ACHN (cell line): ENCODE results near the gene EDDM13.
"Not testable (repeated sequence)": the region's sequence is repeated elsewhere in the genome, so short reads cannot be mapped to it uniquely, and the experiment has no call there.

Experiments
- DNase-seq: peaks from one replicate; pipeline ENCODE4 v3.0.0-alpha.2; 2015
- in situ Hi-C: cut with HindIII; loops from 2 replicates; pipeline ENCODE4 v1.10.0; 2017; ENCODE audit warnings: low sequenced_read_pairs, low pct_ligation_motif_present, low pct_unique_long_range_greater_than_20kb

Gene EDDM13

DNA sequence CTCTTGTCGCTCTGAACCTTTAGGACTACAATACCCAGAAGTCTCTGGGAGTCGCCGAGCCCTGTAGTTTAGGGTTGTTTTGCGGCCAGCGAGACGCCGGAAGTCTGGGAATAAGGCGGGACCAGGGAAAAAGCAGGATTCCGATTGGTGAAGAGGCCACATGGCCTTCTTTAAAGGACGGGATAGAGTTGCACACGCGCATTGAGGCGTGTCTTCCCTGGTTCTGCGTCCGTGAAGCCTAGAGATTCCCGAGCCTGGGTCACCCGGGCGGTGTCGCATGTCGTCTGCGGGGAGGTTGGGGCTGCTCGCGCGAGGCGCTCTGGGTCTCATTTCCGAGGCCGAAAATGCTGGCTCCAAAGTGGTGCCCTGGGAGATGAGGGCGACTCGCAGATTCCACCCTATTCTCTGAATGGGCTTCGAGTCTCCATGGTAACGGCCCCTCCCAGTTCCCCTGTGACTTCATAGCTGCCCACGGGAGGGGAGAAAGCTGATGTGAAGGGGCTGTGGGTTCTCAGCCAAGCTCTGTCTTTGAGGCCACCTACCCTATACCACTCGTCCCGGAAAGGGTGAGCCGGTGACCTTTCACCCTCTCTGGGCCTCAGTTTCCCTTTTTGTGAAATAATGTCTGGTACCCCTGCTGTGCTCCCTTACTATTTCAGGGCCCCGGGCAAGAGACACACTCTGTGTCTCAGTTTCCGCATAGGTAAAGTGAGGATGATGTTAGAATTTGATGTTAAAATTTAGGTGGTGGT lies 42.7 kb downstream of the EDDM13 start:
- in situ Hi-C loops: no loop called here
- peak; percentile 96 for DNase-seq

DNA sequence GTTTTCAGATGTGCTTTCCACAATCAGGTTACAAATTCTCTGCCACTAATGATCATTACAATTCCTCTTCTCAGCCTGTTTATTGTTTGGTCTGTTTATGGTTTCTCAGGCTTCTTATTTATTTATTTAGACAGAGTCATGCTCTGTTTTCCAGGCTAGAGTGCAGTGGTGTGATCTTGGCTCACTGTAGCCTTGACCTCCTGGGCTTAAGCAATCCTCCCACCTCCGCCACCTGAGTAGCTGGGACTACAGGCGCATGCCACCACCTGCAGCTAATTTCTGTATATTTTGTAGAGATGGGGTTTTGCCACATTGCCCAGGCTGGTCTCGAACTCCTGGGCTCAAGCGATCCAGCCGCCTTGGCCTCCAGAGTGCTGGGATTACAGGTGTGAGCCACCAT lies 44.2 kb downstream of the EDDM13 start:
- in situ Hi-C loops: no loop called here
- DNase-seq: no peak

DNA sequence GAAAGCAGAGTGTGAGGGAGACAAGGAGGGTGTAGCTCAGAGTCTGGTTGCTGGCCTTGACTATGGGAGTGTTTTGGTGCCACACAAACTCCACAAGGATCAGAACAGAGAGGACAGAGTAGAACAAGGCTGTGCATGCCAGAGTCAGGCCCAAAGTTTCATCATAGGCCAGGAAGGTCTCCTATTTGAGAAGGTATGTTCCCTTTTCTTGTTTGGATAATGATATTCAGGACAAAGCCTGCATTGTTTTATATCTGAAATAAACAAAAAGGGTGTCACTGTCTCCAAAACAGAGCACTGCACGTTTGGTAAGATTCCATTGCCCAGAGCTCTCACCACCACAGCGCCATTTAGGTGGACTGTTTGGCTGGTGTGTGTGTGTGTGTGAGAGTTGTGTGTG lies 45.2 kb downstream of the EDDM13 start:
- in situ Hi-C loops: no loop called here
- DNase-seq: no peak

DNA sequence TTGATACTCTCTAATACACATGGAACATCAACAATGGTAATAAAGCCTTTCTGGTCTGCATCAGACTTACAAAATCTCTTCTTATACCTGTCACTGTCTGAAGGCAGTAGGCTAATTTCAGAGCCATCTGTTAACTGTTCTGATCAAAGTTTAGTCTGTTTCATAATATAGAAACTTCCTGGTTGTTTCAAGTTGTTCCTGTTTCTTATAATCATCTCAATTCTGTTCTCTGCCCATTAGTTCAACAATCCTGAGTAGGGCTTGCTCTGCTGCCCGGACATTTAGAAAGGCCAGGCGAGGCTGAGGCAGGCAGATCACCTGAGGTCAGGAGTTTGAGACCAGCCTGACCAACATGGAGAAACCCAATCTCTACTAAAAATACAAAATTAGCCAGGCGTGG lies 47.4 kb downstream of the EDDM13 start:
- DNase-seq: no peak
- in situ Hi-C loops: no loop called here

DNA sequence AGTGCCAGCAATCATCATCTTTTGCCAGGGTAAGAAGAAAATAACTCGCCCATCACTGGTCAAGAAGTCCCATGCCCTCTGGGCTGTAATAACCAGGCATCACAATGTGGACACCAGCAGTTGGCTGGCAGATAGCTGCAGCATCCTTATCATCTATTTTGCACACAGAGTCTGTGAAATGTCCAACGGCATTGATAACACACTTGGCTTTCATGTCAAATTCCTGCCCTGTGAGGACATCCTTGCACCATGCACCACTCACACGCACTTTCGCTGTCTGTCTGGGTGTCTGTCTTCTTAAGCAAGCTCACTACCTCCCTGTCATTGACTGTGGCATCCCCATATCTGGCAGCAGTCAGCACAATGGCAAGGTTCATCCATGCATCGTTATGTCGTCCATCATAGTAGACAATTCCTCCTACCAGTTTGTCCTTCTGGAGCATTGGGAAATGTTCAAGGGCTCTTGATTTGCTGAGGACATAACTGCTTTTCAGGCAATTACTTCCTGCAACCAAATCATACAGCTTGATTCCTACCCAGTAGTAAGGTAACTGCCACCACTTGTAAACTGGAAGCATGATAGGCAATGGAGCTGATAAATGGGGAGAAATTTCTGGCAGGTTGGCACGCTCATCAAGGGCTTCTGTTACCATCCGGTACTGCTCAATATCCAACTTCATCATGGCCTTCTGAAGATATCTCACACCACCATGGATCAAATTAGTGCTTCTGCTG lies 48.9 kb downstream of the EDDM13 start:
- in situ Hi-C loops: no loop called here

DNA sequence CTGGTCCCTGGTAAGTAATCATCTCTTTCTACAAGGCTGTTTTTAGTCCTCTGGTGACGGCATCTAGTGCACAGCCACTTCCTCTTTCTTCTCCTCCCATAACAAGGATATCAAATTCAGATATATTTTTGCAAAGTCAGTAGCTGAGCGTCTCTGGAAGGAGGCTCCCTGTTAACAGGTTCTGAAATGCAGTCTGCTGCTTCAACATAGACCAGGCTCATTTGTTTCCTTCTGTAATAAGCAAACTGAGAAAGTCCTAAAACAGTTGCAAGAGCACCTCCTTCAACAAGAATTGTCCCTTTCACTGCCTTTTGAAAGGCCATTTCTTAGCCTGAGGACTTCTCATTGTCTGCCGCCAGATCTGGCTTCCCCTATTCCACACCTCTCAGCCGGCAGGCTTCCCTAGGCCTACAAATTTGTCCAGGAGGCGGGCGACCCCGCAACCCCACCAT lies 49.5 kb downstream of the EDDM13 start:
- in situ Hi-C loops: no loop called here
- no peak for DNase-seq

More for the DNA sequence above, 48.9 kb downstream of the EDDM13 start:
- DNase-seq: no peak

DNA sequence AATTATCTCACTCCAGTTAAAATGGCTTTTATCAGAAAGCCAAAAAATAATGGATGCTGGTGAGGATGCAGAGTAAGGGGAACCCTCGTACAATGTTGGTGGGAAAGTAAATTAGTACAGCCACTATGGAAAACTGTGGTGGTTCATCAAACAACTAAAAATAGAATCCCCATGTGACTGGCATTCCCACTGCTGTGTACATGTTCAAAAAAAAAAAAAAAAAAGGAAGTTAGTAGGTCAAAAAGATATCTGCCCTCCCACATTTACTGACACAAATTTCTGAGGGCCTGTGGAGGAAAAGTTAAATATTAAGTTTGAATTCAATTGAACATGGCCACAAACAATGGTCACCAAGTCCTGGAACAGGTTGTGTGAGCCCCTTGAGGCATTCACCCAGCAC lies 51.9 kb downstream of the EDDM13 start:
- DNase-seq: no peak
- in situ Hi-C loops: no loop called here

DNA sequence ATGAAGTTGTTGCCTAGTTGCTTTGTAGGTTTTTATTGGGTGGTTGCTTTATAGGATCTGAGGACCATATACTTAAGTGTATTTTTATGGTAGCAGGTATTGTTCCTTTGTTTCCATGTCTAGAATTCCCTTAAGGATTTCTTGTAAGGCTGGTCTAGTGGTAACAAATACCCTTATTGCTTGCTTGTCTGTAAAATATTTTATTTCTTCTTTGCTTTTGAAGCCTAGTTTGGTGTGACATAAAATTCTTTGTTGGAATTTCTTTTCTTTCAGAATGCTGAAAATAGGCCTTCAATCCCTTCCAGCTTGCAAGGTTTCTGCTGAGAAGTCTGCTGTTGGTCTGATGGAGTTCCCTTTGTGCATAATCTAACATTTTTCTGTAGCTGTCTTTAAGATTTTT lies 60.1 kb downstream of the EDDM13 start:
- in situ Hi-C loops: no loop called here
- no peak for DNase-seq

DNA sequence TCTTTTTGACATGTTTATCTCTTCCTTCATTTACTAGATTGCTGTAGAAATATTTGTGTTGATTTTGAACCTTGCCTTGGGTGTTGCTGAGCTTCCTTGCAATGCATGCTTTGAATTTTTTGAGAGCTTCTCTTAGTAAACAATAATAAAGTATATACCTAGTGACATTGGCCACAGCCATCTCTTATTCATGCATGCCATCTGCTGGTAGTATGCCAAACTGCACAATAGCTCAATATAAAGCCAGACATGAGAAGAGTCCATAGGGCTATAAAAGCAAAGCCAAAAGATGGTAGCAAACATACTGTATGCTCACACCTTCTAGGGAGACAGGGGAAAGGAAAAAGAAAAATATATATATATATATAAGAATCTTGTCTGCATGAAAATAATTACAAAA lies 61.0 kb downstream of the EDDM13 start:
- DNase-seq: peak; percentile 49
- in situ Hi-C loops: no loop called here

DNA sequence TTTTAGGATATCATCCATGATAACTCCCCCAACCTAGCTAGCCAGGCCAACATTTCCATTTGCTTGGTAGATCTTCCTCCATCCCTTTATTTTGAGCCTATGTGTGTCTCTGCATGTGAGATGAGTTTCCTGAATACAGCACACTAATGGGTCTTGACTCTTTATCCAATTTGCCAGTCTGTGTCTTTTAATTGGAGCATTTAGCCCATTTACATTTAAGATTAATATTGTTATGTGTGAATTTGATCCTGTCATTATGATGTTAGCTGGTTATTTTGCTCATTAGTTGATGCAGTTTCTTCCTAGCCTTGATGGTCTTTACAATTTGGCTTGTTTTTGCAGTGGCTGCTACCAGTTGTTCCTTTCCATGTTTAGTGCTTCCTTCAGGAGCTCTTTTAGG lies 62.8 kb downstream of the EDDM13 start:
- DNase-seq, in situ Hi-C loops: not testable (repeated sequence)

DNA sequence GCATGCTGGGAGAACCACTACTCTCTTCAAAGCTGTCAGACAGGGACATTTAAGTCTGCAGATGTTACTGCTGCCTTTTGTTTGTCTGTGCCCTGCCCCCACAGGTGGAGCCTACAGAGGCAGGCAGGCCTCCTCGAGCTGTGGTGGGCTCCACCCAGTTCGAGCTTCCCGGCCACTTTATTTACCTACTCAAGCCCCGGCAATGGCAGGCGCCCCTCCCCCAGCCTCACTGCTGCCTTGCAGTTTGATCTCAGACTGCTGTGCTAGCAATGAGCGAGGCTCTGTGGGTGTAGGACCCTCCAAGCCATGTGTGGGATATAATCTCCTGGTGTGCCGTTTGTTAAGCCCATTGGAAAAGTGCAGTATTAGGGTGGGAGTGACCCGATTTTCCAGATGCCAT lies 64.5 kb downstream of the EDDM13 start:
- DNase-seq, in situ Hi-C loops: not testable (repeated sequence)

DNA sequence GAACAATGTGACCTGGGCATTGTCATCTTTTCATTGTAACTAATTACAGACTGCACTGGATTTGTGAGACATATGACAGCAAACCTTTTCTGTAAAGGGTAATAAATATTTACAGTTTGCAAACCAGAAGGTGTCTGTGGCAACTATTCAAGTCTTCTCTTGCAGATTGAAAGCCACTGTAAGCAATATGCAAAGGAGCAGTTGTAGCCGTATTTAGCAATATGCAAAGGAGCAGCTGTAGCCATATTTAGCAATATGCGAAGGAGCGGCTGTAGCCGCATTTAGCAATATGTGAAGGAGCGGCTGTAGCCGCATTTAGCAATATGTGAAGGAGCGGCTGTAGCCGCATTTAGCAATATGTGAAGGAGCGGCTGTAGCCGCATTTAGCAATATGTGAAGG lies 66.5 kb downstream of the EDDM13 start:
- in situ Hi-C loops: not testable (repeated sequence)

DNA sequence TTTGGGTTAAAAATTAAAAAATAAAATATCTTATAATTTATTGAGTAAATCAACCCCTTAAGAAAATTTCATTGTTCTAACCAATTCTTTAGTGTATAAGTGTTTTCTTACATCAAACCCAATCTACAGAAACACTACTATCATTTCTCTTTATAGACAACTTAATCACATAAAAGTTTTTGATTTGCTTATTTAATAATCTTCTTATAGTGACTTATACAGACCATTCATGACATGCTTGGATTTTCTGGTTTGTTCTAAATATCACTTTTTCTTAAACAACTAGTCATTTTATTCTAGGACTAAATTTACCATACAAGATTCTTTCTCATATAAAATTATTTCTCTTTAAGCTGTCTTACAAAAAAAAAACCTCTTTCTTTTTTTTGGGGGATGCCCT lies 69.4 kb downstream of the EDDM13 start:
- in situ Hi-C loops: no loop called here

More for the DNA sequence above, 66.5 kb downstream of the EDDM13 start:
- not testable (repeated sequence) for DNase-seq

DNA sequence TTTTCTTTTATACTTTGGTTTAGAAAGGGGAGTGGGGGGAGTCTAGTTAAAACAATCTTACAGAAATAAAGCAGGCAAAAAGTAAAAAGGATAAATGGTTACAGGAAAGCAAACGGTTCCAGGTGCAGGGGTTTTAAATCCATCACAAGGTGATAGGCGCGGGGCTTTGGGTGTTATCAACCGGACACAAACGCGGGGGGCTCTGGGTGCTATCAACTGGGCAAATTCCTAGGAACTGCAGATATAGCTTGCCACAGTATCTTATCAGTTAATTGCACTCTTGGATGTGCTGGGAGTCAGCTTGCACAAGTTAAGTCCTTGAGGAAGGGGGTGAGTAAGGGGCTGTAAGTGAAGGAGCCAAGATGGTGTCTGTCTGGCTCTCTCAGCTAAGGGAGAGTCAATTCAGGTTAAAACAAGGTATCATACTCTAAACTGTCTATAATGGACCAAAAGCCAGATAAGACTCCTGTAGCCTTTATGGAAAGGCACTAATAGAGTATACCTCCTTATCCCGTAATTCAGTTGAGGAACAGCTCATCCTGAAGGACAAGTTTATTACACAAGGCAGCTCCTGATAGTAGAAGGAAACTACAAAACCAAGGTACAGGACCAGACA lies 74.7 kb downstream of the EDDM13 start:
- no peak for DNase-seq
- in situ Hi-C loops: no loop called here

More for the DNA sequence above, 69.4 kb downstream of the EDDM13 start:
- DNase-seq: no peak

DNA sequence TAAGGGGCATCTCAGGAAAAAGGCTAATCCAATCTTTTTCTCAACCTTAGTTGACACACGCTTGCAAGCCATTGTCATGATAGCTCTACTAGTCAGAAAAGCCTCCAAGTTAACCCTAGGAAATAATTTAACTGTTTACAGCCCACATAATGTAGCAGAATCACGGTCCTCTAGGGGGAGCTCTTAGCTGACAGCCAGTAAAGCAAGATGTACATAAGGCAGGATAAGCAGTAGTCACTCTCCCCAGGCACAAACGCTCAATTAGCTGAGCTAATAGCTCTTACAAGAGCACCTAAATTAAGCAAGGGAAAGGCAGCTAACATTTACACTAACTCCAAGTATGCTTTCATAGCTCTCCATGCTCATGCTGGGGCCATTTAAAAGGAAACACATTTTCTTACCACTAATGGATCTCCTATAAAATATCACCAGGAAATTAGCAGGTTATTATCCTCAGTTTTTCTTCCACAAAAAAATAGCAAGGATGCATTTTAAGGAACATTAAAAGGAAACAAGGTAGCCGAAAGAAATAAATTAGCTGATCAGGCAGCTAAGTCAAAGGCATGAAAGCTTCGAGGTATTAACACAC lies 75.8 kb downstream of the EDDM13 start:
- in situ Hi-C loops: no loop called here
- no peak for DNase-seq

DNA sequence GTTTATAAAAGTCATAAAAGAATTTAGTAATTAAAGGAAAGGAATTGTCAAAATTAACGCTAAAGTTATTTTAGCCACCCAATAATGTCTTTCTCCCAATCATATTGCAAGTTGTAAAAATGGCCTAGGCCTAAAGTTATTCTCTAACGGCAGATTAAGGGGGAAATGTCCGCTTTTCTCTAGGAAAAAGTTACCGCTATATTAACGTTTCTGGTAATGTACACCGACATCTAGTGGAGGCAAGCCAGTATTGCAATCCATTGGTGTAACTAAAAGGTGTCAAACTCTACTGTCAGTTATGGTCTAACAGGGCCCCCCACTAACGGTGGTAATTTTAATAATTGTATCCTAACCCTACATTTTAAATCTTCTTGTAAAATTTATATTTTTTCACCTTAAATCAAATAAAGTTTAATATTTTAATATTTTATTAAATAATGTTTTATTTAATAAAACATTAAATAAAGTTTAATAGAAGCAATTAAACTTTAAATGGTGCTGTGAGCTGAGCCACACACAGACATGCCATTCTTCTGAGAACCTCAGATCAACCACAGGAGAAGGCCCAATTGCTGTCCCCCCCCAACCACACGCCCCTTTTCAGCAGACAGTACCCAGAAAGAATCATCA lies 78.0 kb downstream of the EDDM13 start:
- in situ Hi-C loops: no loop called here
- peak; percentile 53 for DNase-seq

DNA sequence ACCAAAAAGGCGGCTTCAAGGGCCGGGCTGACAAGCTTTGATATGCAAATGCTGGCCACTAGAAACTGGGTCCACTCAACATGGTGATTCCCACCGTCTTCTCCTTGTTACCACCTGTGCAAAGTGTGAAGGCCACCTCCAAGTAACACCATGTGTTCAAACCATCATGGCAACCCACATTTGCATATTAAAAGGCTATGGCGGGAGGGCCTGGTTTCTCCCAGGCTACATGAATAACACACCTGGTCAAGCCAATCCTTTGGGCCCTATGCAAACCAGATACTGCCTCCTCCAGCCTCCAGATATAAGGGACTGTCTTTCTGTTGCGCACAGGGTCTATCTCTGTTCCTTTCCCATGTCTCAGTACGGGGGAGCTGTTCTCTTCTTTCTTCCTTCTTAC lies 78.7 kb downstream of the EDDM13 start:
- DNase-seq: no peak
- in situ Hi-C loops: no loop called here

DNA sequence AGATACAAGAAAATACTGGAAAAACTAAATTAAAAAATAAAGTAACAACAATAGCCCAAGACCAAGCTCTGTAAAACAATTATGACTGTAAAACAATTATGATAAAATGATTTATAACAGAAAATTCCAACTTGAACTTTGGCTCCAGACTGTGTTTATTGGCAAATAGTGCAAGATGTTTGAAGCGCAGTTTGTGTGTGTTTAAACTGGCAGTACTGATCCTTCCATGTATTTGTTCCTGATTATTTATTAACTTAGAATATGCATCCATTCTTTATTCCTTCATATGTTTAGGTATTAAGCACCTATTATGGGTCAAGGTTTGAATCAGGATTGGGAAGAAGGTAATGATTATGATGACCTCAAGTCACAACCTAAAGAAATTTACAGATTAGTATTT lies 83.0 kb downstream of the EDDM13 start:
- in situ Hi-C loops: no loop called here
- no peak for DNase-seq

DNA sequence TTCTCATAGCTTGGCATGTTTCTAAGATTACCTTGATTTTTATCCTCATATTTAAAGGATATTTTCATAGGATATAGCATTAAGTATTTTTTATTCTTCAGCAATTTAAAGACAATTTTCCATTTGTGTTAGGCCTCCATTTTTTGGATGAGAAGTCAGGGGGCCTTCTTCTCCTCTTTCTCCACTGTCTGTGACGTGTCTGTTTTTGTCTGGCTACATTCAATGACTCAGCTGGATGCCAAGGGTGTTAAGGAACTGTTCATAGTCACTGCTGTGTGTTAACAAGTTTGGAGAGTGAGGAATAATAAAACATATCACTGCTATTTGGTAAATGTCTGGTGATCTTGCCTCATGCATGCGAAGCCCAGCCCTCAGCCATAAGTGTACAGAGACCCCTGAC lies 84.4 kb downstream of the EDDM13 start:
- no peak for DNase-seq
- in situ Hi-C loops: no loop called here
